ENCODE data around the gene TNFRSF18.

TNFRSF18 gene

DNA sequence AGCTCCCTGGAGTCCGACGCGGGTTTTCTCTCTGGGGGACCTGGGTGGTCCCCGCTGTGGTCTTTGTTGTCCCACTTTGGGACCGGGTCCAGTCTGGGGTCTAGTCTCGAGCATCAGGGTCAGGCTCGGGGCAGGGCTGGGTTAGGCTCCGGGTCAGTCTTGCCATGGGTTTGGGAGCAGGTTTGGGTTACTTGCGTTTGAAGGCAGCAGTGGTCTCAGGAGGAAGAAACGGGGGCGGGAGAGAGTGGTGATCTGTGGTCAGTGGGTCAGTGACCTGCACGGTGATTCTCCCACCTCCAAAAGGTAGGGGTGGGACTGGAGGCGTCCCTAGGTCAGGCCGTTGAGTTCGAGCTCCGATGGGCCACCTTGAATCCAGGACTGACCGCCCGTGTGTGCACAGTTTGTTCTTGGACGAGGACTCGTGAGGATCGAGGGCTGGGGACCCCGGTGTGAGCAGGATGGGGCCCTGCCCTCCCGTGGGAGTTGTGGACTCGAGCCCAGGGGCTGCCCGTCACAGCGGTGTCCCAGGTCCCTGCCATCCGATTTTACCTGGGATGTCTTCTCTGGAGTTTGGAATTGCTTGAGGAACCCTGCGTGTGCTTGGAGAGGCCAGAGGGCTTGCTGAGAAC is 27.9 kb upstream of the TNFRSF18 start:
- H2AFZ ChIP-seq (ENCODE audit: low read depth, low read length) = no peak overlapping the region
- peaks cover 45% of the 10 kb centered on the region for H3K4me1 ChIP-seq (ENCODE audit: control insufficient read depth, insufficient read depth, low read depth, low read length)
- no peak for DNase-seq
- H3K4me2 ChIP-seq (ENCODE audit: low read length, poor library complexity, severe bottlenecking) = no peak overlapping the region
- WGBS = 97% methylated on average over 28 of the region's 28 CpGs
- peaks cover 6 to 46% of the 10 kb centered on the region in 2 experiments for H3K36me3 ChIP-seq (ENCODE audit: control insufficient read depth in 1 of 2, insufficient read depth in 2 of 2, low read depth in 1 of 2, low read length in 2 of 2)
- H3K23ac ChIP-seq (ENCODE audit: low read length in 2 of 2) = no peak overlapping the region
- H3K14ac ChIP-seq (ENCODE audit: low read length in 2 of 2) = no peak overlapping the region
- peak overlapping the region in 1 of 2 experiments; percentile 11 for H2BK12ac ChIP-seq (ENCODE audit: low read length in 2 of 2)
- H3K18ac ChIP-seq (ENCODE audit: low read depth in 1 of 2, low read length in 2 of 2) = no peak overlapping the region
- no peak overlapping the region for H2BK120ac ChIP-seq (ENCODE audit: low read depth, low read length)
- no peak overlapping the region for H3K4ac ChIP-seq (ENCODE audit: low read depth in 1 of 2, low read length in 2 of 2)
- peaks cover 0 to 28% of the 10 kb centered on the region in 2 experiments for H3K27me3 ChIP-seq (ENCODE audit: control insufficient read depth in 1 of 2, insufficient read depth in 1 of 2, low read length in 2 of 2)
- H3K79me1 ChIP-seq (replicated peaks; ENCODE audit: low read length, poor library complexity, severe bottlenecking) = peaks cover 15% of the 10 kb centered on the region
- H3K9me3 ChIP-seq (ENCODE audit: control insufficient read depth, low read length) = peaks cover 3% of the 10 kb centered on the region
- H2AK5ac ChIP-seq (ENCODE audit: low read length, severe bottlenecking) = no peak overlapping the region
- H3K4me3 ChIP-seq (ENCODE audit: insufficient read depth in 1 of 2, low read depth in 1 of 2, low read length in 2 of 2) = no peak overlapping the region
- no peak overlapping the region for H3K9ac ChIP-seq (ENCODE audit: low read length)
- no peak overlapping the region for H2BK5ac ChIP-seq (ENCODE audit: low read depth, low read length, poor library complexity, severe bottlenecking)
- H4K8ac ChIP-seq (ENCODE audit: low read length) = no peak overlapping the region
- H4K91ac ChIP-seq (ENCODE audit: low read length) = no peak overlapping the region
- no peak overlapping the region for H2BK15ac ChIP-seq (ENCODE audit: low read depth, poor library complexity, severe bottlenecking)
- H3K27ac ChIP-seq (ENCODE audit: low read length, poor library complexity, severe bottlenecking) = no peak overlapping the region

DNA sequence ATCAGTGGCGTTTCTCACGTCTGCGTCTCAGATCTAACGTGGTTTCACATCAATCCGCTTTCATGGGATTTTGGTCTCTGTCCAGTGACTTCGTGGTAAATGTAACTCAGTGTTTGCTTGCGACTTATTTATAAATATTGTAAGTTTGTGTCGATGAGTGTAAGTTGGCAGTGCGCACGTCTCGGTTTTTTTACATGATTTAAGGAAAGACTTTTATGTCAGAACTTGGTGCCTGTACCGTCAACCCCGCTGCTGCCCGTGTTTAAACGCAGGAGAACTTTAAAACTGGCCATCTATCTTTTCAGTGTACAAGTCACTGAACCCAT is 27.1 kb upstream of the TNFRSF18 start:
- Histone ChIP-seq H3K18ac (ENCODE audit: low read depth in 1 of 2, low read length in 2 of 2) (no peak overlapping the region), H3K27ac (ENCODE audit: low read length, poor library complexity, severe bottlenecking) (no peak overlapping the region), H3K9me3 (ENCODE audit: control insufficient read depth, low read length) (peaks cover 3% of the 10 kb centered on the region), H3K36me3 (ENCODE audit: control insufficient read depth in 1 of 2, insufficient read depth in 2 of 2, low read depth in 1 of 2, low read length in 2 of 2) (peaks cover 11 to 51% of the 10 kb centered on the region in 2 experiments), H3K4me3 (ENCODE audit: insufficient read depth in 1 of 2, low read depth in 1 of 2, low read length in 2 of 2) (no peak overlapping the region), H3K14ac (ENCODE audit: low read length in 2 of 2) (no peak overlapping the region), H2BK15ac (ENCODE audit: low read depth, poor library complexity, severe bottlenecking) (no peak overlapping the region), H2AFZ (ENCODE audit: low read depth, low read length) (no peak overlapping the region), H2BK5ac (ENCODE audit: low read depth, low read length, poor library complexity, severe bottlenecking) (no peak overlapping the region), H3K9ac (ENCODE audit: low read length) (no peak overlapping the region), H3K4ac (ENCODE audit: low read depth in 1 of 2, low read length in 2 of 2) (no peak overlapping the region), H2AK5ac (ENCODE audit: low read length, severe bottlenecking) (no peak overlapping the region), H2BK12ac (ENCODE audit: low read length in 2 of 2) (no peak overlapping the region), H2BK120ac (ENCODE audit: low read depth, low read length) (no peak overlapping the region), H3K27me3 (ENCODE audit: control insufficient read depth in 1 of 2, insufficient read depth in 1 of 2, low read length in 2 of 2) (peaks cover 0 to 20% of the 10 kb centered on the region in 2 experiments), H3K4me2 (ENCODE audit: low read length, poor library complexity, severe bottlenecking) (no peak overlapping the region), H3K4me1 (ENCODE audit: control insufficient read depth, insufficient read depth, low read depth, low read length) (peaks cover 47% of the 10 kb centered on the region), H3K23ac (ENCODE audit: low read length in 2 of 2) (no peak overlapping the region), H4K91ac (ENCODE audit: low read length) (no peak overlapping the region), H3K79me1 (replicated peaks; ENCODE audit: low read length, poor library complexity, severe bottlenecking) (peaks cover 15% of the 10 kb centered on the region), H4K8ac (ENCODE audit: low read length) (no peak overlapping the region)
- no peak for DNase-seq
- WGBS = 98% methylated on average over 15 of the region's 15 CpGs

- Histone ChIP-seq H3K4me1 (ENCODE audit: control insufficient read depth, insufficient read depth, low read depth, low read length) (peaks cover 44% of the 10 kb centered on the region), H3K4me3 (ENCODE audit: insufficient read depth in 1 of 2, low read depth in 1 of 2, low read length in 2 of 2) (peak overlapping the region; percentile 53 to 66), H2AFZ (ENCODE audit: low read depth, low read length) (no peak overlapping the region), H3K36me3 (ENCODE audit: control insufficient read depth in 1 of 2, insufficient read depth in 2 of 2, low read depth in 1 of 2, low read length in 2 of 2) (peaks cover 16 to 56% of the 10 kb centered on the region in 2 experiments), H3K23ac (ENCODE audit: low read length in 2 of 2) (no peak overlapping the region), H3K9ac (ENCODE audit: low read length) (no peak overlapping the region), H3K9me3 (ENCODE audit: control insufficient read depth, low read length) (peaks cover 3% of the 10 kb centered on the region), H3K79me1 (replicated peaks; ENCODE audit: low read length, poor library complexity, severe bottlenecking) (peaks cover 18% of the 10 kb centered on the region), H2BK5ac (ENCODE audit: low read depth, low read length, poor library complexity, severe bottlenecking) (no peak overlapping the region), H3K18ac (ENCODE audit: low read depth in 1 of 2, low read length in 2 of 2) (peak overlapping the region; percentile 80 to 96), H4K8ac (ENCODE audit: low read length) (peak overlapping the region; percentile 100), H3K27ac (ENCODE audit: low read length, poor library complexity, severe bottlenecking) (no peak overlapping the region), H4K91ac (ENCODE audit: low read length) (peak overlapping the region; percentile 99), H2AK5ac (ENCODE audit: low read length, severe bottlenecking) (peak overlapping the region; percentile 92), H2BK120ac (ENCODE audit: low read depth, low read length) (peak overlapping the region; percentile 54), H3K4me2 (ENCODE audit: low read length, poor library complexity, severe bottlenecking) (peak overlapping the region; percentile 60), H2BK15ac (ENCODE audit: low read depth, poor library complexity, severe bottlenecking) (no peak overlapping the region), H2BK12ac (ENCODE audit: low read length in 2 of 2) (peak overlapping the region; percentile 12 to 83), H3K4ac (ENCODE audit: low read depth in 1 of 2, low read length in 2 of 2) (peak overlapping the region; percentile 96 to 98), H3K27me3 (ENCODE audit: control insufficient read depth in 1 of 2, insufficient read depth in 1 of 2, low read length in 2 of 2) (peaks cover 0 to 15% of the 10 kb centered on the region in 2 experiments), H3K14ac (ENCODE audit: low read length in 2 of 2) (peak overlapping the region in 1 of 2 experiments; percentile 96)
- 98% methylated on average over 98 of the region's 98 CpGs for WGBS
- DNase-seq = no peak
Observed at GRCh38 chr1:1232796-1233566, 26.6 kb upstream of the TNFRSF18 start.

GRCh38 chr1:1232208-1232795 is 25.9 kb upstream of the TNFRSF18 start, which contains the start of gene B3GALT6:
Gene B3GALT6, plus strand, starts transcription at chr1:1232237. Its CDS starts 42 bp downstream, at chr1:1232279.
- Histone ChIP-seq H3K9ac (ENCODE audit: low read length) (peak within 1 kb of the TSS; percentile 93), H3K9me3 (ENCODE audit: control insufficient read depth, low read length) (peaks cover 3% of the 10 kb centered on the region), H4K8ac (ENCODE audit: low read length) (peak within 1 kb of the TSS; percentile 100), H2BK12ac (ENCODE audit: low read length in 2 of 2) (peak within 1 kb of the TSS; percentile 12 to 83), H3K4me1 (ENCODE audit: control insufficient read depth, insufficient read depth, low read depth, low read length) (peaks cover 37% of the 10 kb centered on the region), H2BK5ac (ENCODE audit: low read depth, low read length, poor library complexity, severe bottlenecking) (peak within 1 kb of the TSS; percentile 85), H3K4ac (ENCODE audit: low read depth in 1 of 2, low read length in 2 of 2) (peak within 1 kb of the TSS; percentile 96 to 98), H2BK15ac (ENCODE audit: low read depth, poor library complexity, severe bottlenecking) (no peak within 1 kb of the TSS), H2AFZ (ENCODE audit: low read depth, low read length) (peak within 1 kb of the TSS; percentile 80), H2BK120ac (ENCODE audit: low read depth, low read length) (peak within 1 kb of the TSS; percentile 80), H3K14ac (ENCODE audit: low read length in 2 of 2) (peak within 1 kb of the TSS in 1 of 2 experiments; percentile 96), H3K27me3 (ENCODE audit: control insufficient read depth in 1 of 2, insufficient read depth in 1 of 2, low read length in 2 of 2) (peaks cover 0 to 8% of the 10 kb centered on the region in 2 experiments), H3K27ac (ENCODE audit: low read length, poor library complexity, severe bottlenecking) (peak within 1 kb of the TSS; percentile 42), H3K79me1 (replicated peaks; ENCODE audit: low read length, poor library complexity, severe bottlenecking) (peaks cover 23% of the 10 kb centered on the region), H3K18ac (ENCODE audit: low read depth in 1 of 2, low read length in 2 of 2) (peak within 1 kb of the TSS; percentile 95 to 96), H3K23ac (ENCODE audit: low read length in 2 of 2) (peak within 1 kb of the TSS in 1 of 2 experiments; percentile 98), H2AK5ac (ENCODE audit: low read length, severe bottlenecking) (peak within 1 kb of the TSS; percentile 92), H4K91ac (ENCODE audit: low read length) (peak within 1 kb of the TSS; percentile 99), H3K36me3 (ENCODE audit: control insufficient read depth in 1 of 2, insufficient read depth in 2 of 2, low read depth in 1 of 2, low read length in 2 of 2) (peaks cover 22 to 63% of the 10 kb centered on the region in 2 experiments), H3K4me2 (ENCODE audit: low read length, poor library complexity, severe bottlenecking) (peak within 1 kb of the TSS; percentile 60), H3K4me3 (ENCODE audit: insufficient read depth in 1 of 2, low read depth in 1 of 2, low read length in 2 of 2) (peak within 1 kb of the TSS; percentile 94 to 95)
- WGBS = 62% methylated on average over 38 of the region's 100 CpGs
- DNase-seq = no peak
